Rectal smooth muscle tissue (tissue), 1 donor: ENCODE results near the gene PAX8.
A peak's percentile ranks its signal among the peaks of the same experiment; 100 is the strongest.
"Not testable (repeated sequence)": the region's sequence is repeated elsewhere in the genome, so short reads cannot be mapped to it uniquely, and the experiment has no call there.

Experiments
- H3K27ac ChIP-seq: one replicate; pipeline ENCODE4 v1.7.0; 2013; ENCODE audit warnings: low read depth, low read length, inconsistent platforms
- H3K27me3 ChIP-seq: one replicate; pipeline ENCODE4 v1.7.0; 2013; ENCODE audit warnings: low read length; ENCODE audit not compliant: control insufficient read depth, insufficient read depth
- H3K36me3 ChIP-seq: one replicate; pipeline ENCODE4 v1.7.0; 2013; ENCODE audit warnings: low read length; ENCODE audit not compliant: control insufficient read depth, insufficient read depth
- H3K4me1 ChIP-seq: one replicate; pipeline ENCODE4 v1.7.0; 2013; ENCODE audit warnings: low read length; ENCODE audit not compliant: control insufficient read depth, insufficient read depth
- H3K4me3 ChIP-seq: one replicate; pipeline ENCODE4 v1.7.0; 2013; ENCODE audit warnings: low read length
- H3K9ac ChIP-seq: one replicate; pipeline ENCODE4 v1.7.0; 2013; ENCODE audit warnings: low read length

The PAX8 gene

DNA sequence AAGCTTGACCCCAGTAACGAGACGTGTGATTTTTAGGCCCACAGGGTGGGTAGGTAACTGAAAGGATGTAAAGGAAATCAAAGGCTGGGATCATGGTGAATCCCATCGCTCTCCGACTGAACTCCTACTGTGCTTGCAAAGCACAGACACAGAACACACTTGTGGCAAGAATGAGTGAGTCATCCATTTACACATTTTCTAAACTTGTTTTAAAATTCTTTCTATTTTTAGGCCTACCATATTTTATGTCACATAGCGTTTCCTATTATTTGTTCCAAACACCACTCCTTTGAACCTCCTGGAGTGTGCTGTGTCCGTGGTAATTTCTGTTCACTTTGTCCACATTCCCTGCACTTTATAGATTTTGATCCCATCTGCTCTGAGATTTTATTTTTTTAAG is 6.3 kb upstream of the PAX8 start:
- H3K4me3 ChIP-seq, H3K27ac ChIP-seq, H3K27me3 ChIP-seq, H3K9ac ChIP-seq, H3K4me1 ChIP-seq, H3K36me3 ChIP-seq: not testable (repeated sequence)

GRCh38 chr2:113284476-113284875 is 5.8 kb upstream of the PAX8 start:
- peak overlapping the region; percentile 55 for H3K27ac ChIP-seq
- no peak overlapping the region for H3K9ac ChIP-seq
- H3K4me1 ChIP-seq: peaks cover 5% of the 10 kb centered on the region

GRCh38 chr2:113283704-113284284 is 5.1 kb upstream of the PAX8 start:
- no peak overlapping the region for H3K4me3 ChIP-seq
- no peaks in the 10 kb centered on the region for H3K36me3 ChIP-seq
- peaks cover 5% of the 10 kb centered on the region for H3K4me1 ChIP-seq
- peak overlapping the region; percentile 55 for H3K27ac ChIP-seq
- H3K9ac ChIP-seq: no peak overlapping the region
- H3K27me3 ChIP-seq: no peaks in the 10 kb centered on the region

More at GRCh38 chr2:113284476-113284875, 5.8 kb upstream of the PAX8 start:
- no peak overlapping the region for H3K4me3 ChIP-seq
- H3K36me3 ChIP-seq: no peaks in the 10 kb centered on the region
- no peaks in the 10 kb centered on the region for H3K27me3 ChIP-seq

DNA sequence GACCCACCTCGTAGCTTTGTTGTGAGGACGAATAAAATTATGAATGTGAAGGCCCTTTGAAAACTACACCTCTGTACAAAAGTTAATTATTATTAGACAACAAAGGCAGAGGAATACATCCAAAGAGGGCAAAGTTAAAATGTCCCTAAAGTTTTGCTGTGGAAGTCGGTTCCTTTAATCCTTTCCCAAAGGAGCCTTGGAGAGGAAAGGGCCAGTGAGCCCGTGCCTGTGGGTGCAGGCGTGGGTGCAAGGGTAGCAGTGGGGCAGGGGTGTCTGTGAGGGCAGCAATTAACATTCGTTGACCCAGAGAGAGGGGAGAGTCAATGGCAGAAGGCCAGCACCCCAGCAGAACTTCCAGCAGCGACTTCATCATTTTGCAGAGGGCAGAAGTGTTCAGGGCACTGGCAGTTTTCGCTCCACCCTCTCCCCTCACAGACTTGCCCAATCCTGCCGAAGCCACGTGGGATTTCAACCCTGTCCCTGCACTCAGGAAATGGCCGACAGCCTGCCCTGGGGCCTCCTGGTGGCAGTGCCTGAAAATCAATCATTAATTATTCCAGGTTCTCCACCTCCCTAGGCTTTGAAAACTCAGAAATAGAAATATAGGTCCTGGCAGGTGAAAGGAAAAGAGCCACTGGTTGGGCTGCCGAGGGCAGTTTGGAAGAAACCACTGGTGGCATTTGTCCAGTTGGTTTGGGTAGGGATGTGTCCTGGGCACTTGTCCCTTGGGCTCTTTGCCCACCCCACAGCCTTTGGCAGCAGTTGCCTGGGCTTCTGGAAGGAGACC is 4.2 kb upstream of the PAX8 start:
- H3K4me3 ChIP-seq: no peak overlapping the region
- peaks cover 3% of the 10 kb centered on the region for H3K27me3 ChIP-seq
- no peak overlapping the region for H3K27ac ChIP-seq
- no peak overlapping the region for H3K9ac ChIP-seq
- no peaks in the 10 kb centered on the region for H3K36me3 ChIP-seq
- peaks cover 5% of the 10 kb centered on the region for H3K4me1 ChIP-seq

GRCh38 chr2:113281910-113282746 is 3.4 kb upstream of the PAX8 start:
- H3K4me1 ChIP-seq: peaks cover 5% of the 10 kb centered on the region
- no peaks in the 10 kb centered on the region for H3K36me3 ChIP-seq
- H3K27ac ChIP-seq: no peak overlapping the region
- no peak overlapping the region for H3K4me3 ChIP-seq
- peaks cover 9% of the 10 kb centered on the region for H3K27me3 ChIP-seq
- H3K9ac ChIP-seq: no peak overlapping the region

- no peak overlapping the region for H3K4me3 ChIP-seq
These were observed 514 bp downstream of the PAX8 start for GRCh38 chr2:113278073-113278741.

DNA sequence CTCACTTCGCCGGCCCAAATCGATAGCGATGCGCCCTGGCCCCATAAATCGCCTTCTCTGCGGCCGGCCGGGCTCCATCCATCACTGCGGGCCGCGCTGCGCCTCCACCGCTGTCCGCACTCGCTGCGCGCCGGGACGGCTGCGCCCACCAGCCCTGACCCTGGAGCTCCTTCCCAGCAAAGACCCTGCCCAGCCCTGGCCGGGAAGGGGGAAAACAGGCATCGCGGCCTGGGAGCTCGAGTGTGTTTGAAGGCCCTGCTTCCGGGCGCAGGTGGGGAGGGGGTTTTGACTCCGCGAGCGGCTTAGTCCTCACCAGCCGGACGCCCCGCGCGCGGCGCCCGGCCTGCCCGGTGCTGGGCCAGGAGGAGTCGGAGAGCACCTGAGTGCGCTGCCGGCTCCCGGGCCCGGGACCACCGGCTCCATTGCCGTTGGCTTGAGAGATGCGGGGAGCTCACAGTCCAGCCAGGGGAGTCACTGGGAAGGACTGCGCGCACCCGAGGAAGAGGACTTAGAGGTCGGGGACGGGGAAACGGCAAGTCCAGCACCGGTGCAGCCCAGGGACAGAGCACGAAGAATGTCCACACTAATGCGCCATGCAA is 1.1 kb downstream of the PAX8 start:
- no peak overlapping the region for H3K27ac ChIP-seq
- peaks cover 20% of the 10 kb centered on the region for H3K27me3 ChIP-seq
- H3K4me3 ChIP-seq: no peak overlapping the region
- H3K9ac ChIP-seq: no peak overlapping the region
- no peaks in the 10 kb centered on the region for H3K4me1 ChIP-seq
- no peaks in the 10 kb centered on the region for H3K36me3 ChIP-seq

More at GRCh38 chr2:113278073-113278741, 514 bp downstream of the PAX8 start:
- peaks cover 20% of the 10 kb centered on the region for H3K27me3 ChIP-seq
- no peak overlapping the region for H3K27ac ChIP-seq
- no peak overlapping the region for H3K9ac ChIP-seq
- H3K36me3 ChIP-seq: no peaks in the 10 kb centered on the region
- no peaks in the 10 kb centered on the region for H3K4me1 ChIP-seq

DNA sequence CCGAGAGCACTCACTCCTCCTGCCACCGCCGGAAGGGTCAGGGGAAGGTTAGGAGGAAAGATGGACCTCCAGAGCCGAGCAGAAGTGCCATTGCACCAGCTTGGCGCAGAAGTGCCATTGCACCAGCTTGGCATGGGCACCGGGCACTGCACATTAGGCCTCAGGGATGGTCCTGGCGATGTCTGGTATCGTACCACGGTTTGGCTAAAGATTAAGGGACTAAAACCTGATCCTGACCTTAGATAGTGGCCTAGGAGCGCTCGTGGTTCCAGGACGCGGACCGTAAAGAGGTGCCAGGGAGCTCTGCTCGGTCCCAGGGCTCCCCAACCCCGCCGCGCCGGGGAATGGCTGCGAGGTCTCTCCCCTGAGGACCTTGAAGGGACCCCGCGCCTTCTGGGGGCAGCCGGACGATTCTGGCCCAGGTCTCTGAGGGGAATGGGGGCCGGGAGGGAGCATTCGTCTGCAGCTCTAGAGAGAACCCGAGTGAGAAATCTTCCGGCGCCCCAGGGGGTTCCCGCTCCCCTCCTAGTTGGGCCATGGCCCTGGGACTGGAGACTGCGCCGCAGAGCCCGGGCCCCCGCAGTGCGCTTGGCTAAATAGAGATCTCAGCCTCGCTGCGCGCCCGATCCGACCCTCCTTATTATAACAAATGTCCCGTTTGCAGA is 1.8 kb downstream of the PAX8 start:
- H3K4me1 ChIP-seq: no peaks in the 10 kb centered on the region
- no peak overlapping the region for H3K9ac ChIP-seq
- no peak overlapping the region for H3K27ac ChIP-seq
- H3K36me3 ChIP-seq: no peaks in the 10 kb centered on the region
- peaks cover 21% of the 10 kb centered on the region for H3K27me3 ChIP-seq
- no peak overlapping the region for H3K4me3 ChIP-seq

GRCh38 chr2:113276216-113276760 is 2.4 kb downstream of the PAX8 start:
- H3K9ac ChIP-seq: no peak overlapping the region
- H3K36me3 ChIP-seq: no peaks in the 10 kb centered on the region
- H3K4me3 ChIP-seq: no peak overlapping the region
- H3K4me1 ChIP-seq: no peaks in the 10 kb centered on the region
- H3K27me3 ChIP-seq: peaks cover 25% of the 10 kb centered on the region
- H3K27ac ChIP-seq: no peak overlapping the region

DNA sequence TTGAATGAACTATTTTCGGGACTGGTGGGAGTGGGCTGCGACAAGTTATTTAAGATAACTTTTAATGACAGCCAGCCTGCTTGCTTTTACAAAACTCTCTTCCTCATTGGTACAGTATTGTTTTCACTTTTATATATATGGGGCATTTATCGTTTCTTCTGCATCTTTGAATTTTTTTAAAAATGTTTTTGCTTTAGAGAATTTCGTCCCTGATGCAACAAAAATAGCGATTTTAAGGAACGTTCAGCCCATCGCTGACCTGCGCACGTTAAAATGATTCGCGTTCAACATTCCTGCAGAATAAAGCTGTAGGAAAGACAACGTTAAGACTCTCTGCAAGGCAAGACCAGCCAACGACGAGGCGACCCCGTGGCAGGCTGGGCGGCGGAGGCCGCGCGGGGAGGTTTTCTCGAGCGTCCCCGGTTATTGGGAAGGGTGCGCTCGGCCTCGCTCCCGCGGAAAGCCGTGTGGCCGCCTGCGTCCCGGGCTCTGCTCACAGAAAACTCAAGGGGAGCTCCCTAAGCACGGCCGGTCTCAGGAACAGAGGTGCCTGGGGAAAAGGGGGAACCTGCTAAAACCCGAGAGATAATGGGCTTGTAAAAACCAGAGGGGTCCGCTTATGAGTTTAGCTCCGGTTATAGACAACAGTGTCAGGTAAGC is 3.0 kb downstream of the PAX8 start:
- H3K27ac ChIP-seq: no peak overlapping the region
- H3K27me3 ChIP-seq: peaks cover 25% of the 10 kb centered on the region
- H3K9ac ChIP-seq: no peak overlapping the region
- no peaks in the 10 kb centered on the region for H3K36me3 ChIP-seq
- no peak overlapping the region for H3K4me3 ChIP-seq
- no peaks in the 10 kb centered on the region for H3K4me1 ChIP-seq

GRCh38 chr2:113274432-113274831 is 4.3 kb downstream of the PAX8 start:
- Histone ChIP-seq H3K4me1 (no peaks in the 10 kb centered on the region), H3K27me3 (peaks cover 25% of the 10 kb centered on the region), H3K27ac (no peak overlapping the region), H3K4me3 (no peak overlapping the region), H3K36me3 (no peaks in the 10 kb centered on the region), H3K9ac (no peak overlapping the region)
